MCF 10A (cell line): ENCODE data around the gene OR52M1. TPM values are rescaled to one million over a fixed set of nuclear protein-coding genes. Genes with fewer than 3 reads are reported as not detected.
A peak's percentile ranks its signal among the peaks of the same experiment; 100 is the strongest.

Experiments
- BruUV-seq: library from RNA; stranded (reverse); fragments of 400-500 nt; replicated peaks from 2 replicates; lab custom pipeline; 2021; lab: Mats Ljungman, UMichigan
- CTCF ChIA-PET: fragments of 300-600 bp; sonication (Branson Sonifier 250); formaldehyde crosslinking; extraction: SDS; loops from one replicate; lab custom pipeline; 2021; ENCODE audit warnings: antibody characterized with exemption, inconsistent platforms; lab: Yijun Ruan, JAX
- POLR2A ChIA-PET: fragments of 300-600, 350-650 bp; sonication (Branson Sonifier 250); formaldehyde crosslinking; extraction: SDS; loops from one replicate; lab custom pipeline; 2020; ENCODE audit warnings: antibody characterized with exemption, inconsistent platforms; lab: Yijun Ruan, JAX
- DNase-seq: peaks from one replicate; pipeline ENCODE4 v3.0.0-alpha.2; 2018; ENCODE audit not compliant: unreplicated experiment
- H3K27ac Mint-ChIP-seq: one replicate; pipeline ENCODE4 v1.8.0; 2022; ENCODE audit warnings: mild to moderate bottlenecking, low read depth, mixed read lengths; ENCODE audit not compliant: unreplicated experiment
- H3K27me3 Mint-ChIP-seq: one replicate; pipeline ENCODE4 v1.8.0; 2022; ENCODE audit warnings: mixed read lengths; ENCODE audit not compliant: insufficient read depth, unreplicated experiment
- H3K36me3 Mint-ChIP-seq: one replicate; pipeline ENCODE4 v1.8.0; 2022; ENCODE audit warnings: mild to moderate bottlenecking, moderate library complexity, mixed read lengths; ENCODE audit not compliant: insufficient read depth, unreplicated experiment
- H3K4me1 Mint-ChIP-seq: one replicate; pipeline ENCODE4 v1.8.0; 2022; ENCODE audit warnings: mixed read lengths; ENCODE audit not compliant: insufficient read depth, unreplicated experiment
- H3K4me3 Mint-ChIP-seq: one replicate; pipeline ENCODE4 v1.8.0; 2022; ENCODE audit warnings: mild to moderate bottlenecking, moderate library complexity, mixed read lengths; ENCODE audit not compliant: unreplicated experiment
- H3K9me3 Mint-ChIP-seq: one replicate; pipeline ENCODE4 v1.8.0; 2022; ENCODE audit warnings: mixed read lengths; ENCODE audit not compliant: unreplicated experiment
- intact Hi-C: fragments of 100-400 bp; cut with micrococcal nuclease; formaldehyde crosslinking; loops from 2 replicates; pipeline ENCODE4 v1.14.1; 2022
- total RNA-seq: library from RNA; stranded (reverse); gene quantifications from 2 replicates; pipeline ENCODE4 v1.2.3, GENCODE V29; 2022
- TF ChIP-seq, protein P1 (sequence below): fragments of 200-600 bp; IDR thresholded peaks from one replicate; pipeline ENCODE4 v1.8.0; 2022; ENCODE audit warnings: antibody characterized with exemption, mild to moderate bottlenecking; ENCODE audit not compliant: unreplicated experiment

Gene OR52M1
- total RNA-seq, 1 experiment from 2014 or later, result not detected

DNA sequence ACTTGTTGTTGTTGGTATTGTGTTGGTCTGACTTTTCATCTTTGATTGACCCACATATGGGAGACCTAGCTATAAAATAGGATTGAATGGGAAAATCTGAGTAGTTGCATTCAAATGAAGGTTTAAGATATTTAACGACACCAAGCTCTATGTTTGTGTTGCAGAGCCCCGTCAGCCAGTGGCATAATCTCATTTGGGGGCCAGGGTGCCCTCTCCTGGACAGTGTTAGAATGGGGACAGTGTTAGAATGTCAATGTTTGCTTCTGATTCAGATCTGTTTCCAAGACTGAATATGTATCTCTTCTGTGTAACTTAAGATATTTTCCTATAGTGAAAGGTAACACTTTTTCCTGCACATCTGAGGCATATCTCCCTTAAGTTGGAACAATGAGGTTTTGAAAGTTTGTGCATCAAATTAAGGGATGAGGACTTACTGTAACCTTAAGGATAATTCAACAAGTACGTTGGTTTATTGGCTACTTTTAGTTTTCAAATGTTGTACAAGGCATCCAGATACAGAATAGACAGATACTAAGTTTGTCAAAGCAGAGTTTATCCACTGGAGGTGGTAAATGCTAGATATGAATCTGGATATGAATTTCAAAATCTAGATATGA lies 5.3 kb upstream of the OR52M1 start:
- DNase-seq, result peak; percentile 65
- Mint-ChIP-seq H3K4me1 (peaks cover 10% of the 10 kb centered on the region), H3K36me3 (peaks cover 5% of the 10 kb centered on the region), H3K9me3 (no peaks in the 10 kb centered on the region), H3K27me3 (no peaks in the 10 kb centered on the region), H3K4me3 (no peak overlapping the region), H3K27ac (no peak overlapping the region)
- TF ChIP-seq, protein P1, sequence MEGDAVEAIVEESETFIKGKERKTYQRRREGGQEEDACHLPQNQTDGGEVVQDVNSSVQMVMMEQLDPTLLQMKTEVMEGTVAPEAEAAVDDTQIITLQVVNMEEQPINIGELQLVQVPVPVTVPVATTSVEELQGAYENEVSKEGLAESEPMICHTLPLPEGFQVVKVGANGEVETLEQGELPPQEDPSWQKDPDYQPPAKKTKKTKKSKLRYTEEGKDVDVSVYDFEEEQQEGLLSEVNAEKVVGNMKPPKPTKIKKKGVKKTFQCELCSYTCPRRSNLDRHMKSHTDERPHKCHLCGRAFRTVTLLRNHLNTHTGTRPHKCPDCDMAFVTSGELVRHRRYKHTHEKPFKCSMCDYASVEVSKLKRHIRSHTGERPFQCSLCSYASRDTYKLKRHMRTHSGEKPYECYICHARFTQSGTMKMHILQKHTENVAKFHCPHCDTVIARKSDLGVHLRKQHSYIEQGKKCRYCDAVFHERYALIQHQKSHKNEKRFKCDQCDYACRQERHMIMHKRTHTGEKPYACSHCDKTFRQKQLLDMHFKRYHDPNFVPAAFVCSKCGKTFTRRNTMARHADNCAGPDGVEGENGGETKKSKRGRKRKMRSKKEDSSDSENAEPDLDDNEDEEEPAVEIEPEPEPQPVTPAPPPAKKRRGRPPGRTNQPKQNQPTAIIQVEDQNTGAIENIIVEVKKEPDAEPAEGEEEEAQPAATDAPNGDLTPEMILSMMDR, result peak; percentile 65
- CTCF ChIA-PET, result interaction anchor here (0.6 to 8.4 kb wide), 33 partner anchors 9 to 966 kb away, joined by 3 to 183 read pairs (median 3); partner anchors contain the start of gene OR51D1
- intact Hi-C loops, result loop anchor here (1.0 to 5.0 kb wide), 2 partner anchors 47 to 352 kb away; no protein-coding TSS in a partner anchor
- no TSS peak for BruUV-seq
- POLR2A ChIA-PET, result interaction anchor here (0.6 kb wide), 1 partner anchor 353 kb away, joined by 3 read pairs; no protein-coding TSS in a partner anchor

DNA sequence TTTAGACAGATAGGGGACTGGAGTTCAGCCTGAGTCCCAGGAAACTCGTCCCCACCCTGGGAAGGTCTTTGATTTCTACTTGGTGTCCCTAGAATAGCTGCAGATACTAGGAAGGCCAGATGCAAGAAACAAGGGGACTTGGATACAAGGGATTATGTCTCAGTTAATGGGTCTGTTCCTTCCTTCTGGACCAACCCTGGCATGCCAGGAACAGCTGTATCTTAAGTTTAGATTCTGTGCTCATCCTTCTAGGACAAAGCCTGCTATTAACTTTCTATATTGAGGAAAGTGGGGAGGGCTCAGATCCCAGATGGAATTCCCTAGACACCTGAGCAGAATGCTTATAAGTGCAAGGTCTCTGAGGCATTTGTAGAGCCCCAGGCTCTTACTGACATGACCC lies 3.9 kb upstream of the OR52M1 start:
- no peaks in the 10 kb centered on the region for H3K27me3 Mint-ChIP-seq
- no peak overlapping the region for H3K27ac Mint-ChIP-seq
- intact Hi-C loops, result no loop called here
- no peak for DNase-seq
- TF ChIP-seq, protein P1, result no peak
- no peak overlapping the region for H3K4me3 Mint-ChIP-seq
- no peaks in the 10 kb centered on the region for H3K9me3 Mint-ChIP-seq
- H3K36me3 Mint-ChIP-seq, result peaks cover 5% of the 10 kb centered on the region
- peaks cover 10% of the 10 kb centered on the region for H3K4me1 Mint-ChIP-seq
- ChIA-PET CTCF (interaction anchor here (0.6 to 8.4 kb wide), 7 partner anchors 9 to 361 kb away, joined by 3 to 183 read pairs (median 5); no protein-coding TSS in a partner anchor), POLR2A (no interaction called here)
- no TSS peak for BruUV-seq

DNA sequence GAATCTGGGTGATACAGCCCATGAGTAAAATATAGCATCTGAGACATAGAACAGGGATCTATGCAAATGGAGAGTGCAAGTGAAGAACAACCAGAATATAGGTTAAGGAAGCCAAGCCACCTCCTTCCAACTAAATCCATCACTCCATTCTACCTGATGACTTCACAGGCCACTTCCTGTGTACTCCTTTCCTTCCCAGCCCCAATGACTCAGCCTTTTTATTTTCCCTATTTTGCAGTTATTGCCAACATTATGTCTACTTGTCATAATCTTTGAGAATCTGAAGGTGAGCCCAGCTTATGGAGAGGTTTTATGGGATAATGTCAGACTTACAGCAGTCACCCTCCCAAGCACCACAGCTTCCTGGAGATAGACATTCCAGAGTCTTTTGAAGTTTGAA lies 1.4 kb upstream of the OR52M1 start:
- Mint-ChIP-seq H3K36me3 (no peaks in the 10 kb centered on the region), H3K4me3 (no peak overlapping the region), H3K27me3 (no peaks in the 10 kb centered on the region), H3K4me1 (peaks cover 10% of the 10 kb centered on the region), H3K27ac (no peak overlapping the region), H3K9me3 (no peaks in the 10 kb centered on the region)
- POLR2A ChIA-PET, result no interaction called here
- DNase-seq, result peak; percentile 43
- BruUV-seq, result no TSS peak
- TF ChIP-seq, protein P1, result no peak
- intact Hi-C loops, result no loop called here
- CTCF ChIA-PET, result interaction anchor here (0.6 to 8.4 kb wide), 5 partner anchors 9 to 1449 kb away, joined by 3 to 183 read pairs (median 4); partner anchors contain the start of gene OR51D1

DNA sequence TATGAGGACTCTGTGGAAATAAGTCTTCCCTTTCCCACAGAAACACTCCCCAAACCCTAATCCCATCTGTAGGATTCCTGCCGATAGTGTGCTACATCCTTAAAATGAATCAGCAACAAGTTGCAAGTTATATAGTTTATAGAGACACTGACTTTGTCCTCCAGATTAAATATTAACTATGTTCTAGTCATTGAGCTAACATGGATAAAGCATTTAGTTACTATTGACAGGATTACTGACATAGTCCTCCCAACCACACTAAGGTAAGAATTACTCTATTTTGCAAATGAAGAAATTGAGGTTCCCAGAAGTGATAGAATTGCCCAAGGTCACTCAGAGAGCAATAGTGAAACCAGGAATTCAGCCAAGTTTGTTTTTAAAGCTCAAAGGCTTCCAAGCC lies 1.9 kb downstream of the OR52M1 start:
- no peak for DNase-seq
- H3K36me3 Mint-ChIP-seq, result no peaks in the 10 kb centered on the region
- ChIA-PET POLR2A (no interaction called here), CTCF (interaction anchor here (0.7 to 2.6 kb wide), 3 partner anchors 24 to 364 kb away, joined by 3 to 21 read pairs (median 4); no protein-coding TSS in a partner anchor)
- no peak overlapping the region for H3K27ac Mint-ChIP-seq
- no peak overlapping the region for H3K4me3 Mint-ChIP-seq
- no peaks in the 10 kb centered on the region for H3K27me3 Mint-ChIP-seq
- no TSS peak for BruUV-seq
- no peaks in the 10 kb centered on the region for H3K9me3 Mint-ChIP-seq
- TF ChIP-seq, protein P1, result no peak
- intact Hi-C loops, result no loop called here
- H3K4me1 Mint-ChIP-seq, result peaks cover 10% of the 10 kb centered on the region
